Naive thymus-derived CD4-positive, alpha-beta T cell (primary cell): ENCODE data around the gene SLC35G6. TPM values are rescaled to one million over a fixed set of nuclear protein-coding genes. Genes with fewer than 3 reads are reported as not detected.
"Not testable (repeated sequence)": the region's sequence is repeated elsewhere in the genome, so short reads cannot be mapped to it uniquely, and the experiment has no call there.

Experiments
- ATAC-seq: fragments of 150-1000 bp; cut with Tn5 transposase; 2 replicates; pipeline ENCODE4 v1.10.0; 2021; ENCODE audit warnings: mild to moderate bottlenecking, moderate library complexity
- CTCF ChIA-PET: fragments of 350-600 bp; sonication (Branson Sonifier 250); formaldehyde crosslinking; loops from one replicate; lab custom pipeline; 2021; ENCODE audit warnings: antibody characterized with exemption; lab: Charles Lee
- POLR2A ChIA-PET: fragments of 350-600 bp; sonication (Branson Sonifier 250); formaldehyde crosslinking; loops from one replicate; lab custom pipeline; 2021; ENCODE audit warnings: antibody characterized with exemption, inconsistent platforms; lab: Charles Lee
- DNase-seq, 9 donors: peaks; one replicate each; pipeline versions ENCODE4 v3.0.0 to v3.0.0-alpha.2; 2020 to 2022; ENCODE audit warnings: mixed read lengths in 1 of 9
- H3K27ac ChIP-seq: one replicate; pipeline ENCODE4 v1.7.0; 2013; ENCODE audit warnings: mild to moderate bottlenecking, low read depth, low read length, moderate library complexity
- H3K27me3 ChIP-seq, 2 donors: one replicate each; pipeline ENCODE4 v1.7.0; 2013; ENCODE audit warnings: low read length in 2 of 2, mild to moderate bottlenecking in 2 of 2, moderate library complexity in 2 of 2; ENCODE audit not compliant: control insufficient read depth in 2 of 2, insufficient read depth in 2 of 2
- H3K36me3 ChIP-seq, 3 experiments: 1 replicate in 2 of 3; 2 replicates in 1 of 3; pipeline ENCODE4 v1.7.0; 2013; ENCODE audit warnings: low read length in 3 of 3, mild to moderate bottlenecking in 3 of 3, moderate library complexity in 1 of 3; ENCODE audit not compliant: insufficient read depth in 3 of 3, control insufficient read depth in 2 of 3
- H3K4me1 ChIP-seq, 2 donors: one replicate each; pipeline ENCODE4 v1.7.0; 2013; ENCODE audit warnings: low read length in 2 of 2, mild to moderate bottlenecking in 2 of 2, moderate library complexity in 1 of 2; ENCODE audit not compliant: control insufficient read depth in 2 of 2, insufficient read depth in 2 of 2
- H3K4me3 ChIP-seq: 2 replicates; pipeline ENCODE4 v1.7.0; 2013; ENCODE audit warnings: mild to moderate bottlenecking, low read length
- H3K9me3 ChIP-seq, 3 experiments: 1 replicate in 2 of 3; 2 replicates in 1 of 3; pipeline ENCODE4 v1.7.0; 2013; ENCODE audit warnings: low read length in 3 of 3; ENCODE audit not compliant: control insufficient read depth in 2 of 3
- H3K27ac Mint-ChIP-seq, 9 donors: one replicate each; pipeline ENCODE4 v1.8.0; 2020 to 2022; ENCODE audit warnings: mixed read lengths in 9 of 9, mild to moderate bottlenecking in 8 of 9, moderate library complexity in 5 of 9, inconsistent platforms in 2 of 9
- H3K27me3 Mint-ChIP-seq, 5 donors: one replicate each; pipeline ENCODE4 v1.8.0; 2021 to 2022; ENCODE audit warnings: mixed read lengths in 5 of 5, mild to moderate bottlenecking in 1 of 5
- H3K36me3 Mint-ChIP-seq, 5 donors: one replicate each; pipeline ENCODE4 v1.8.0; 2020 to 2022; ENCODE audit warnings: mixed read lengths in 5 of 5, mild to moderate bottlenecking in 3 of 5, inconsistent platforms in 1 of 5
- H3K4me1 Mint-ChIP-seq, 7 donors: one replicate each; pipeline ENCODE4 v1.8.0; 2020 to 2022; ENCODE audit warnings: mixed read lengths in 7 of 7, mild to moderate bottlenecking in 3 of 7, inconsistent platforms in 1 of 7
- H3K4me3 Mint-ChIP-seq, 10 donors: one replicate each; pipeline ENCODE4 v1.8.0; 2020 to 2022; ENCODE audit warnings: mild to moderate bottlenecking in 10 of 10, mixed read lengths in 10 of 10, moderate library complexity in 6 of 10, inconsistent platforms in 2 of 10
- H3K9me3 Mint-ChIP-seq, 11 donors: one replicate each; pipeline ENCODE4 v1.8.0; 2020 to 2022; ENCODE audit warnings: mixed read lengths in 11 of 11, mild to moderate bottlenecking in 4 of 11, inconsistent platforms in 1 of 11, moderate library complexity in 1 of 11
- intact Hi-C, 2 donors: fragments of 100-400 bp; cut with micrococcal nuclease; formaldehyde crosslinking; loops; one replicate each; pipeline ENCODE4 v1.15.1; 2023
- polyA plus RNA-seq, 2 donors: library from polyadenylated mRNA; unstranded; fragments of 300-500 nt; fragmentation: Illumina TruSeq; gene quantifications; one replicate each; pipeline ENCODE4 v1.2.3, GENCODE V29; 2021
- total RNA-seq, 6 experiments: library from RNA in 5 of 6; stranded (reverse) in 5 of 6; gene quantifications; 1 replicate in 5 of 6; 2 replicates in 1 of 6; pipeline ENCODE4 v1.2.3 and lab custom pipeline; 2021 to 2026

The SLC35G6 gene
- total and polyA plus RNA-seq, 7 experiments from 2014 or later, result 0.16 TPM; not detected in 6

- H3K36me3 ChIP-seq, result peaks cover 0 to 37% (median 8%) of the 10 kb centered on the region in 3 experiments
- H3K27ac Mint-ChIP-seq, result peak overlapping the region in 1 of 9 donors; percentile 38
- H3K27me3 Mint-ChIP-seq, result no peaks in the 10 kb centered on the region
- H3K4me1 Mint-ChIP-seq, result peaks cover 10 to 42% (median 20%) of the 10 kb centered on the region in 7 donors
- H3K4me3 ChIP-seq, result no peak overlapping the region
- H3K9me3 Mint-ChIP-seq, result no peaks in the 10 kb centered on the region
- H3K36me3 Mint-ChIP-seq, result peaks cover 0 to 8% (median 0%) of the 10 kb centered on the region in 5 donors
- intact Hi-C loops, result no loop called here
- ATAC-seq (no peak), DNase-seq (no peak)
- POLR2A ChIA-PET, result interaction anchor here (3.7 kb wide), 1 partner anchor 11 kb away, joined by 21 read pairs; the partner anchor contains the start of gene ZBTB4
- no peaks in the 10 kb centered on the region for H3K27me3 ChIP-seq
- CTCF ChIA-PET, result interaction anchor here (0.5 kb wide), 1 partner anchor 45 kb away, joined by 3 read pairs; no protein-coding TSS in a partner anchor
- no peak overlapping the region for H3K27ac ChIP-seq
- no peaks in the 10 kb centered on the region for H3K9me3 ChIP-seq
- H3K4me3 Mint-ChIP-seq, result no peak overlapping the region
- H3K4me1 ChIP-seq, result peaks cover 0 to 4% of the 10 kb centered on the region in 2 donors
These were observed 12.3 kb upstream of the SLC35G6 start for GRCh38 chr17:7468804-7469389.

- CTCF ChIA-PET, result not testable (repeated sequence)
These were observed 11.4 kb upstream of the SLC35G6 start for GRCh38 chr17:7469843-7470242.

GRCh38 chr17:7470457-7470973, 10.7 kb upstream of the SLC35G6 start:
- H3K27ac ChIP-seq, H3K36me3 Mint-ChIP-seq, H3K9me3 ChIP-seq, ATAC-seq, H3K4me3 ChIP-seq, H3K4me1 ChIP-seq, intact Hi-C loops, H3K9me3 Mint-ChIP-seq, H3K27me3 ChIP-seq, H3K4me3 Mint-ChIP-seq, DNase-seq, H3K27me3 Mint-ChIP-seq: not testable (repeated sequence)
- CTCF ChIA-PET, result interaction anchor here (1.4 kb wide), 1 partner anchor 34 kb away, joined by 3 read pairs; no protein-coding TSS in a partner anchor
- peaks cover 0 to 31% (median 8%) of the 10 kb centered on the region in 3 experiments for H3K36me3 ChIP-seq
- POLR2A ChIA-PET, result interaction anchor here (1.3 to 12.3 kb wide), 5 partner anchors 9 to 33 kb away, joined by 3 to 199 read pairs (median 15); partner anchors contain the start of genes POLR2A and ZBTB4
- Mint-ChIP-seq H3K4me1 (peaks cover 12 to 53% (median 29%) of the 10 kb centered on the region in 7 donors), H3K27ac (peak overlapping the region in 1 of 9 donors; percentile 54)

More at GRCh38 chr17:7469843-7470242, 11.4 kb upstream of the SLC35G6 start:
- H3K4me3 ChIP-seq, H3K4me1 ChIP-seq, H3K4me3 Mint-ChIP-seq, H3K27ac Mint-ChIP-seq, H3K27me3 Mint-ChIP-seq, H3K27ac ChIP-seq, DNase-seq, H3K27me3 ChIP-seq, H3K9me3 ChIP-seq, intact Hi-C loops, H3K9me3 Mint-ChIP-seq, ATAC-seq, H3K36me3 Mint-ChIP-seq: not testable (repeated sequence)
- peaks cover 0 to 33% (median 8%) of the 10 kb centered on the region in 3 experiments for H3K36me3 ChIP-seq
- POLR2A ChIA-PET, result interaction anchor here (1.3 to 12.3 kb wide), 4 partner anchors 10 to 32 kb away, joined by 3 to 199 read pairs (median 12); partner anchors contain the start of gene ZBTB4
- H3K4me1 Mint-ChIP-seq, result peaks cover 11 to 48% (median 26%) of the 10 kb centered on the region in 7 donors

- ChIA-PET CTCF (interaction anchor here (1.0 to 1.4 kb wide), 2 partner anchors 16 to 36 kb away, joined by 3 to 5 read pairs; no protein-coding TSS in a partner anchor), POLR2A (interaction anchor here (1.1 to 12.3 kb wide), 5 partner anchors 8 to 31 kb away, joined by 3 to 199 read pairs (median 15); partner anchors contain the start of genes POLR2A, SLC35G6 and ZBTB4)
- H3K4me3 ChIP-seq, result no peak overlapping the region
These were observed 9.5 kb upstream of the SLC35G6 start for GRCh38 chr17:7471729-7472128.

GRCh38 chr17:7474767-7475166, 6.5 kb upstream of the SLC35G6 start:
- H3K9me3 Mint-ChIP-seq, ATAC-seq, H3K36me3 ChIP-seq, H3K9me3 ChIP-seq, H3K27me3 ChIP-seq, DNase-seq, H3K27ac ChIP-seq, H3K27me3 Mint-ChIP-seq, H3K36me3 Mint-ChIP-seq, H3K27ac Mint-ChIP-seq, H3K4me3 Mint-ChIP-seq, intact Hi-C loops, H3K4me3 ChIP-seq: not testable (repeated sequence)
- ChIA-PET POLR2A (interaction anchor here (1.4 to 12.3 kb wide), 4 partner anchors 8 to 41 kb away, joined by 3 to 199 read pairs (median 12); no protein-coding TSS in a partner anchor), CTCF (interaction anchor here (3.0 kb wide), 1 partner anchor 39 kb away, joined by 14 read pairs; the partner anchor contains the start of gene TMEM102)
- peaks cover 13 to 31% of the 10 kb centered on the region in 2 donors for H3K4me1 ChIP-seq
- H3K4me1 Mint-ChIP-seq, result peaks cover 40 to 73% (median 53%) of the 10 kb centered on the region in 7 donors

More at GRCh38 chr17:7471729-7472128, 9.5 kb upstream of the SLC35G6 start:
- H3K27ac Mint-ChIP-seq, result peak overlapping the region; percentile 36 to 83 (median 58)
- H3K27me3 ChIP-seq, result no peaks in the 10 kb centered on the region
- peak overlapping the region in 6 of 10 donors; percentile 3 to 50 (median 9) for H3K4me3 Mint-ChIP-seq
- H3K36me3 ChIP-seq, result peaks cover 0 to 19% (median 3%) of the 10 kb centered on the region in 3 experiments
- intact Hi-C loops, result no loop called here
- no peaks in the 10 kb centered on the region for H3K27me3 Mint-ChIP-seq
- H3K36me3 Mint-ChIP-seq, result peaks cover 0 to 6% (median 0%) of the 10 kb centered on the region in 5 donors
- H3K9me3 ChIP-seq, result no peaks in the 10 kb centered on the region
- ATAC-seq (no peak), DNase-seq (no peak)
- peaks cover 24 to 60% (median 40%) of the 10 kb centered on the region in 7 donors for H3K4me1 Mint-ChIP-seq
- peaks cover 0 to 1% (median 0%) of the 10 kb centered on the region in 11 donors for H3K9me3 Mint-ChIP-seq
- H3K4me1 ChIP-seq, result peaks cover 0 to 15% of the 10 kb centered on the region in 2 donors
- H3K27ac ChIP-seq, result peak overlapping the region; percentile 35

GRCh38 chr17:7475764-7476422, 5.4 kb upstream of the SLC35G6 start:
- H3K27ac ChIP-seq, result peak overlapping the region; percentile 100
- H3K36me3 Mint-ChIP-seq, result peaks cover 0 to 6% (median 0%) of the 10 kb centered on the region in 5 donors
- DNase-seq, result no peak

More at GRCh38 chr17:7475764-7476422, 5.4 kb upstream of the SLC35G6 start:
- peak overlapping the region in 8 of 9 donors; percentile 15 to 99 (median 94) for H3K27ac Mint-ChIP-seq
- Histone ChIP-seq H3K36me3 (peaks cover 0 to 3% (median under 1%) of the 10 kb centered on the region in 3 experiments), H3K4me1 (peaks cover 19 to 42% of the 10 kb centered on the region in 2 donors), H3K9me3 (no peaks in the 10 kb centered on the region), H3K27me3 (no peaks in the 10 kb centered on the region), H3K4me3 (no peak overlapping the region)
- H3K4me1 Mint-ChIP-seq, result peaks cover 44 to 81% (median 58%) of the 10 kb centered on the region in 7 donors
- intact Hi-C loops, result no loop called here
- peak overlapping the region; percentile 7 to 99 (median 92) for H3K4me3 Mint-ChIP-seq
- H3K27me3 Mint-ChIP-seq, result no peaks in the 10 kb centered on the region
- CTCF ChIA-PET, result interaction anchor here (0.7 to 3.0 kb wide), 6 partner anchors 9 to 618 kb away, joined by 3 to 14 read pairs (median 7); partner anchors contain the start of gene TMEM102
- POLR2A ChIA-PET, result interaction anchor here (0.5 to 12.3 kb wide), 14 partner anchors 9 to 98 kb away, joined by 3 to 199 read pairs (median 4); partner anchors contain the start of genes POLR2A and TMEM102
- no peak for ATAC-seq
- peaks cover 0 to 1% (median 0%) of the 10 kb centered on the region in 11 donors for H3K9me3 Mint-ChIP-seq
